SW480 (cell line): ENCODE data around the gene GAREM1.

Source experiments
- DNase-seq: peaks from one replicate; pipeline ENCODE4 v3.0.0-alpha.2; 2016; ENCODE audit warnings: low spot score

GAREM1 gene

GRCh38 chr18:32424696-32425095, 46.0 kb downstream of the GAREM1 start:
- DNase-seq = no peak

- DNase-seq = no peak
These were observed 47.5 kb downstream of the GAREM1 start for GRCh38 chr18:32422978-32423740.

GRCh38 chr18:32422201-32422600, 48.5 kb downstream of the GAREM1 start:
- no peak for DNase-seq

- no peak for DNase-seq
These were observed 50.5 kb downstream of the GAREM1 start for GRCh38 chr18:32420084-32420750.

GRCh38 chr18:32418148-32418547, 52.5 kb downstream of the GAREM1 start:
- no peak for DNase-seq

DNA sequence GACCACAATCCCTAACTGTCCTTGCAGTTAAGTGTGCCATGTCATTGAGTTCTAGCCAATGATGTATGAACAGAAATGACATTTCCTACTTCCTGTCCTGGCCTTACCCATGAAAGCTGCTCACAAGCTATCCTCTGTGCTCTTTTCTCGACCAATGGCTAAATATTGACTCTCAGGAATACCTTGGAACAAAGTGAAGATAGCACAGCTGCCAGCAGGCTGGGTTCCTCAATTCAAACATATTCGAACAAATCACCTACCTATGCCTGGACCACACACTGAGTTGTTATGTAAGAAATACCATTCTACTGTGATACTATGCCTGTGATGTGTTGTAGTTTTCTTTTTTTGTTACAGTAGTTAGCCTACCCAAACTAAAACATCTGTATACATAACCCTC, 65.1 kb downstream of the GAREM1 start:
- no peak for DNase-seq

GRCh38 chr18:32401621-32402020, 69.1 kb downstream of the GAREM1 start:
- no peak for DNase-seq

GRCh38 chr18:32393407-32393806, 77.3 kb downstream of the GAREM1 start:
- DNase-seq = no peak

GRCh38 chr18:32391126-32391525, 79.6 kb downstream of the GAREM1 start:
- no peak for DNase-seq

- DNase-seq = no peak
These were observed 80.8 kb downstream of the GAREM1 start for GRCh38 chr18:32389858-32390257.

GRCh38 chr18:32389191-32389590, 81.5 kb downstream of the GAREM1 start:
- DNase-seq = no peak

DNA sequence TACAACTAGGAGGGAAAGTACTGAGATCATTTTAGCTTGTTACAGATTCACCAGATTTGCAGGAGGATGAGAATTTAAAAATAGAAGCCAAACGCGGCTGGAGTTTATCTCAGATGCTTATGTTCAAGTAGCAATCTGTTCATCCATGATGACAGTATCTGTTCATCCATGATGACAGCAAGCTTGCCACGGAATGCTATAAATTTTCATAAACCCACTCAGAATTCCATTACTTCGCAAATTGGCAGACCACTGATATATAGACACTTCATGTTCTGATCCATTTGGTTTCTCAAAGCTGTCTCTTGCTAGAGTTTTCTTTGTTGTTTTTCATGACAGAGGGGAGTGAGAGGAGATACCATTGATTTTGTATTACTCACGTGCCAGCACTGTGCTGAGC, 84.2 kb downstream of the GAREM1 start:
- DNase-seq = no peak

DNA sequence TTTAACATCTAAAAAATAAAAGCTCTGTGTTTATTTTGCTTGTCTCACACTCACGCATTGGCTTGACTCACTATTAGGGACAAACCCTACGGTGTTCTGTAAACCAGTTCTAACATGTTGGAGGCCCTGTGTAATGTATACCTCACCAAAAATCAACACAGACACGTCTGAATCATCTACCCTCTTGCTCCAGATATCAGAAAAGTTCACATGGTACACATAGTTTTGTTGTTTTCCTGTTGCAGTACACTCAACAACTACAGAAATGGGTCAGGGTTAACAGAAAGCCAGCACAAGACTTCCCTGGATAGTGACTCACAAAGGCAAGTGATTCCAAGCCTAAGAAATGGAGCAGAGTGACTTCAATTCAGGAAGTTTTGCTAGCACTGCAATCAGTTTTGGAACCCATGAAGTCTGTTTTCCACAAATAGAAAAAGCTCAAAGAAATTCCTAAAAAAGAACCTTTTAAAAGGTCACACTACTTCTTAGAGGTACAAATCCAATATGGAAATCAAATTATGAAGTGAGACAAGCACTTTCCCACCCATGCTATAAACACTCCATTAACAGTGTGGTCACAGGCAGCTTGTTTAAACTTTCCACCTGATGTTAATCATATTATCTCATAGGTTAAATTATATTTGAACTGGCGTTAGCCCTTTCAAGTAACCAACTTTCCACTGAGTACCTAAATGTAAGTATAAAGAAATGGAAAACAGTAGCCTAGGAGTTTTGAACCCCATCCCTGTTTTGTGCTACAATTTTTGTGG, 87.4 kb downstream of the GAREM1 start:
- peak; percentile 28 for DNase-seq

DNA sequence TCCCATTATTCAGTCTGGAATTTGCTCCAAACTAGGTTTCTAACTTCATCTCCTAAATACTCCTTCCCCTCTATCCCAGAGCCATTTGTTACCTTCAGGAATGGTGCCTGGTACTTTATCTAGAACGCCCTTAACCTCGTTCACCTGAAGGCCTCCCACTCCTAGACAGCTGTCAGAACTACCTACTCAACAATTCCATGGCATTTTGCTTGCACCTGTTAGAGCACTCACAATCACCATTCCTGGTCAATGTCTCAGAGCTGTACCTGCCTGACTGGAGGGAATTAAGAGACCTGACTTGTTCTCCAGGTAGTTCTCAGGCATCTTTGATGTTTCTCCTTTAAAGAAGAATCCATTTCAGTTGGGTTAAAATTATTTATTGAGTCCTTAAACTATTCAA, 88.9 kb downstream of the GAREM1 start:
- DNase-seq = no peak

DNA sequence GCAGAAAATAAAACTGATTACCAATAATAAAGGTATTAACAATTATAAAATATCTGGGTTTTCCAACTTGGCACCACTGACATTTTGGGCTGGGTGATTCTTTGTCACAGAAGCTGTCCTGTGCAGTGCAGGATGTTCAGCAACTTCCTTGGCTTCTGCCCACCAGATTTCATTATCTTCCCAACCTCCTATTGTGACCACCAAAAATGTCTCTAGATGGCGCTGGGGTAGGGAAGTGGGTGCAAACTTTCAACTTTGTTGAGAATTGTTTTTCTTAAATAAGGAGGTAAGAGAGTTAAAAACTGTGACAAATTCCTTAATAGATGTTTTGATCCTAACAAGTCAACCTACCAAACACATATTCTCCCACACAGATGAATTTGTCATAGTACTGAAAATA, 90.1 kb downstream of the GAREM1 start:
- no peak for DNase-seq

DNA sequence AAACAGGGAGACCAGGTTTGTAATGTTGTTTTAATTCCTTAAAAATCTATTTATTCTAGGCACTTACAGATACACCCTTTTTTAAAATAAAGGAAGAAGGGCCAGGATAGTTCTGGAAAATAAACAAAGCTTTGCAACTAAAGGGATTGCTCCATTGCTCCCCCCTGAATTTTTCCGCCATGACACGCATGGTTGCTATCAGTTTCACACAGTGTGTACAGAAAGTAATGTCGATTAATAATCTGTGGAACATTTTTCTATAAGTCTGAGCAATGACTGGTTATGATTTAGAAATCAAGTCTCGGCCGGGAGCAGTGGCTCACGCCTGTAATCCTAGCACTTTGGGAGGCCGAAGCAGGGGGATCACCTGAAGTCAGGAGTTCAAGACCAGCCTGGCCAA, 90.8 kb downstream of the GAREM1 start:
- DNase-seq = no peak

GRCh38 chr18:32378705-32379104, 92.0 kb downstream of the GAREM1 start:
- no peak for DNase-seq

DNA sequence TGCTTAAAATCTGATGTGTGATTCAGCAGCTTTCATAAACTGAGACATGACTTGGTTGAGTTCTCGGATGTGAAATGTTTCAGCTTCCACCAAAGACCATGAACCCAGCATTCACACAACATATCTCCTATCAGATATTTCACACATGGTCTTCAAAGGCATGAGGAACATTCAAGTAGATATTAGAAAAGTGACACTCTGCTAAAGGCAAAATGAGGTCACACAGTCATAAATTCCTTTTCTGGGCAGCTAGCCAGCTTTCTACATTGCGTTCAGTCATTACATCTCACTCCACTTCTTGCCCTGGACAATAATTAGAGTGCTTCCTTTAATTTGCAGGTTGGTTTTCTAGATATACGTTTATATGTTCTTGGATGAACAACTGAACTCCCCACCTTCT, 96.7 kb downstream of the GAREM1 start:
- peak; percentile 44 for DNase-seq

DNA sequence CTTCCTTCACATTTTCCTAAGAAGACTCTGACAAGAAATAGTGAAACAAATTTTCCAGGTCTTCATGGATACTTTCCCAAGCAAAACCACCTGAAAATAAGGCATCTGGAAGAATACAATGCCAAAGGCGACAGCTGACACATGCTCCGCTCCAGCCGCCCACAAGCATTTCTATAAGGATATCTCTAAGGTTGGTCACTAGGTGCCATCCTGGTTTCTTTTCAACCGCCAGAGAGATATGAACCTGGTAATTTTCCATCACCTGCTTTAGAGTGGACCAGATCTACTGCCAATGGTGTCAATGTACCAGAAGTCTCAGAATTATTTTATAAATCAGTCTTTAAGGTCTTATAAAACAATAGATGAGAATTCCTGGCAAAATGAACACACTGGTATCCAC, 97.2 kb downstream of the GAREM1 start:
- DNase-seq = no peak

- peak; percentile 87 for DNase-seq
These were observed 98.2 kb downstream of the GAREM1 start for GRCh38 chr18:32372381-32373061.

DNA sequence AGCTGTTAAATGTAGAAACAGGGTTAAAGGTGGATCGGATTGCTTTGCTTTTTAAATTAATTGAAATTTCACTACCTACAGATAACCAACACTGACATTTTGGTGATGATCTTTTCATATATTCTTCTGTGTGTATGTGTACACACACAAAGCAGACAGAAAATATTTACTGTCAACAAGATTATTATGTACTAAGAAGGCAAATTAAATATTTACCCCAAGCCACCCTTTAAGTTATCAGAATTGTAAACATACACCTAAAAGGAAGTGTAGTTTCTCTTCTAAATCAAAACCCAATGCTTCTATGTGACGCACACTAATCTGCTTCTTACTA, 98.7 kb downstream of the GAREM1 start:
- DNase-seq = no peak

GRCh38 chr18:32371384-32371783, 99.3 kb downstream of the GAREM1 start:
- no peak for DNase-seq

DNA sequence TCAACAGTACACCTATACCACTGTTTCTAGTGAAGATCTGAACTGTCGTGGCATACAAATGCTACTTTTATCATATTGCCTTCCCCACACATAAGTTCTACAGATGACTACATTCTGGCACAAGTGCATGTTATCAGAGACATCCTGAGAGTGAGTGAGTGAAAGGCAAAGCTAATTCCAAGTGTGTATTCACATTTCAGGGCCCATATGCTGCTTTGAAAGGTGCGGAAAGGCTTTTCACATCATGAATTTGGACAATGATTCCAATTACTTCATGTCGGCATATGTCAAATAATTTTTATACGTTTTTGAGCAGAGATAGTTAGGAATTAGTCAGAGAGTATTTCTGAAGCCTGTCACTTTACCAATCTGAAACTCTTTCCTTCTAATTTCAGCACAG, 101.7 kb downstream of the GAREM1 start:
- DNase-seq = no peak
